Measurements from ENCODE around the gene PLD2. TPM values are rescaled to one million over a fixed set of nuclear protein-coding genes. Genes with fewer than 3 reads are reported as not detected.

PLD2 gene
- total RNA-seq, 2 donors from 2014 or later: 5.5 to 6.7 TPM

DNA sequence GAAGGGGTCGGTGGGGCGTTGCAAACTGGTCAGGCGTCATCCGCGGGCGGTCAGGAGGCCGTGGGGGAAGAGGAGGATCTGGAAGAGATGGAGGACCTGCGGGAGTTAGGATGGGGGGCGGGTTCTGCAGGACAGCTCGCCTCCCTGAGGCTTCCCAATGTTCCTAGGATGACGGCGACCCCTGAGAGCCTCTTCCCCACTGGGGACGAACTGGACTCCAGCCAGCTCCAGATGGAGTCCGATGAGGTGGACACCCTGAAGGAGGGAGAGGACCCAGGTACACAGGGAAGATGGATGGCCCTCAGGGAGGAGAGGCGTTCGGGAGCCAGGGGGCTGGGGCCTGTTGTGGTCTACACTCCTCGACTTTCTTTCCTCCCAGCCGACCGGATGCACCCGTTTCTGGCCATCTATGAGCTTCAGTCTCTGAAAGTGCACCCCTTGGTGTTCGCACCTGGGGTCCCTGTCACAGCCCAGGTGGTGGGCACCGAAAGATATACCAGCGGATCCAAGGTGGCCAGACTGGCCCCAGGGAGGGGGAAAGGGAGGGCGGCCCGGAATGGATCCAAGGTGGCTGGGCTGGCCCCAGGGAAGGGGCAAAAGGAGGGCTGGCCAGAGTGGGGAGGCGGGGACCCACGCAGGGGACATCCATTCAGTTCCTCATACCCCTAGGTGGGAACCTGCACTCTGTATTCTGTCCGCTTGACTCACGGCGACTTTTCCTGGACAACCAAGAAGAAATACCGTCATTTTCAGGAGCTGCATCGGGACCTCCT, 839 bp downstream of the PLD2 start:
- peaks cover 5% of the 10 kb centered on the region for H3K36me3 ChIP-seq
- DNase-seq (ENCODE audit: low spot score): no peak
- peaks cover 0 to 22% of the 10 kb centered on the region in 2 donors for H3K4me1 ChIP-seq
- TF ChIP-seq, protein P1, sequence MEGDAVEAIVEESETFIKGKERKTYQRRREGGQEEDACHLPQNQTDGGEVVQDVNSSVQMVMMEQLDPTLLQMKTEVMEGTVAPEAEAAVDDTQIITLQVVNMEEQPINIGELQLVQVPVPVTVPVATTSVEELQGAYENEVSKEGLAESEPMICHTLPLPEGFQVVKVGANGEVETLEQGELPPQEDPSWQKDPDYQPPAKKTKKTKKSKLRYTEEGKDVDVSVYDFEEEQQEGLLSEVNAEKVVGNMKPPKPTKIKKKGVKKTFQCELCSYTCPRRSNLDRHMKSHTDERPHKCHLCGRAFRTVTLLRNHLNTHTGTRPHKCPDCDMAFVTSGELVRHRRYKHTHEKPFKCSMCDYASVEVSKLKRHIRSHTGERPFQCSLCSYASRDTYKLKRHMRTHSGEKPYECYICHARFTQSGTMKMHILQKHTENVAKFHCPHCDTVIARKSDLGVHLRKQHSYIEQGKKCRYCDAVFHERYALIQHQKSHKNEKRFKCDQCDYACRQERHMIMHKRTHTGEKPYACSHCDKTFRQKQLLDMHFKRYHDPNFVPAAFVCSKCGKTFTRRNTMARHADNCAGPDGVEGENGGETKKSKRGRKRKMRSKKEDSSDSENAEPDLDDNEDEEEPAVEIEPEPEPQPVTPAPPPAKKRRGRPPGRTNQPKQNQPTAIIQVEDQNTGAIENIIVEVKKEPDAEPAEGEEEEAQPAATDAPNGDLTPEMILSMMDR (IDR thresholded peaks at IDR 0.05): no peak
- H3K27me3 ChIP-seq: no peaks in the 10 kb centered on the region
- peak overlapping the region; percentile 87 to 93 for H3K4me3 ChIP-seq
- H3K9me3 ChIP-seq: no peaks in the 10 kb centered on the region
- peak overlapping the region; percentile 71 to 86 for H3K27ac ChIP-seq

DNA sequence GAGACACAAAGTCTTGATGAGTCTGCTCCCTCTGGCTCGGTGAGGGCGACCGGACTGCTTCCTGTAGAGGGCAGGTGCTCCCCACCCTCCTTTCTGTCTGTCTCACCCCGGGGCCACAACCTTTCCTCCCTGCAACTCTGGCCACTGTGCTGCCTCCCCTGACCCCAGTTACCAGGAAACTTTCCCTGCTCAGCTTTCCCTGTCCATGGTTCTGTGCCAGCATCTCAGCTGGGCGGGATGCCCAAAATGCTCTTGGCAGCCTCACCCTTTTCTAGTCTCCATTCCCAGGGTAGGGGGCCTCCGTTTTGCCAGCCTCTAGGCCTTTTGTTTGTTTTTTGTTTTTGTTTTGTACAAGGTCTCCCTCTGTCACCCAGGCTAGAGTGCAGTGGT, 1.4 kb downstream of the PLD2 start:
- peak overlapping the region in 1 of 2 donors; percentile 93 for H3K4me3 ChIP-seq
- DNase-seq (ENCODE audit: low spot score): no peak
- TF ChIP-seq, protein P1 (IDR thresholded peaks at IDR 0.05): no peak
- peaks cover 0 to 25% of the 10 kb centered on the region in 2 donors for H3K4me1 ChIP-seq
- no peaks in the 10 kb centered on the region for H3K9me3 ChIP-seq
- H3K27ac ChIP-seq: peak overlapping the region in 1 of 2 donors; percentile 19
- H3K36me3 ChIP-seq: peaks cover 5% of the 10 kb centered on the region
- H3K27me3 ChIP-seq: no peaks in the 10 kb centered on the region

DNA sequence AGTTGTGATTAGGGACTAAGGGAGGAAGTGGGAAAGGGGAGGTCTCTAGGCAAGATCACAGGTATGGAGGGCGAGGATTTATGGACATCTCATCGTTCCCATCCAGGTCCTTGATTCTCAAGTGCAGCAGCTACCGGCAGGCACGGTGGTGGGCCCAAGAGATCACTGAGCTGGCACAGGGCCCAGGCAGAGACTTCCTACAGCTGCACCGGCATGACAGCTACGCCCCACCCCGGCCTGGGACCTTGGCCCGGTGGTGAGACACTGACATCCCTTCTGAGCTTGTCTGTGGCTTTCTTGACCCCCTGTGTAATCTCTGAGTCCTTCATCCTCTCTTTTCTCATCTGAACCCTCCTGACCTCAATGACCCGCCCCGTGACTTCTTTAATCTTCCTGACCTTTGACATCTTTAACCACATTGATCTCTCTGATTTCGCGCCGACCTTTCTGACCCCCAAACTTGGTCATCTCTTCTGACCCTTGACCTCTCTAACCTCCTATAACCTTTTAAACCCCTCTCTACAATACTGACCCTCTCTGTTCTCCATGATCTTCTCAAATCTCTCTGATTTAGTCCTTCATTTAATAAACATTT, 3.8 kb downstream of the PLD2 start:
- H3K27ac ChIP-seq: no peak overlapping the region
- DNase-seq (ENCODE audit: low spot score): no peak
- H3K27me3 ChIP-seq: no peaks in the 10 kb centered on the region

GRCh38 chr17:4811471-4811870, 4.5 kb downstream of the PLD2 start:
- H3K4me1 ChIP-seq: peaks cover 0 to 20% of the 10 kb centered on the region in 2 donors
- no peak overlapping the region for H3K27ac ChIP-seq
- no peak overlapping the region for H3K4me3 ChIP-seq
- DNase-seq (ENCODE audit: low spot score): no peak
- TF ChIP-seq, protein P1 (IDR thresholded peaks at IDR 0.05): no peak
- H3K27me3 ChIP-seq: no peaks in the 10 kb centered on the region
- H3K36me3 ChIP-seq: peaks cover 16% of the 10 kb centered on the region
- H3K9me3 ChIP-seq: no peaks in the 10 kb centered on the region

More for the DNA sequence above, 3.8 kb downstream of the PLD2 start:
- TF ChIP-seq, protein P1 (IDR thresholded peaks at IDR 0.05): no peak
- Histone ChIP-seq H3K9me3 (no peaks in the 10 kb centered on the region), H3K4me3 (no peak overlapping the region), H3K4me1 (peaks cover 0 to 25% of the 10 kb centered on the region in 2 donors), H3K36me3 (peaks cover 9% of the 10 kb centered on the region)

- peaks cover 0 to 14% of the 10 kb centered on the region in 2 donors for H3K4me1 ChIP-seq
- H3K9me3 ChIP-seq: no peaks in the 10 kb centered on the region
- DNase-seq (ENCODE audit: low spot score): no peak
- H3K27ac ChIP-seq: peak overlapping the region; percentile 61 to 64
- TF ChIP-seq, protein P1 (IDR thresholded peaks at IDR 0.05): no peak
- H3K4me3 ChIP-seq: no peak overlapping the region
- peaks cover 24% of the 10 kb centered on the region for H3K36me3 ChIP-seq
- H3K27me3 ChIP-seq: no peaks in the 10 kb centered on the region
These were observed 5.7 kb downstream of the PLD2 start for GRCh38 chr17:4812690-4813089.

Data from right atrium auricular region (tissue), 2 donors.